Lung (tissue), 12 donors: ENCODE results near the gene GOT1. TPM values are rescaled to one million over a fixed set of nuclear protein-coding genes. Genes with fewer than 3 reads are reported as not detected.

Experiments used
- ATAC-seq: fragments of 200-7000 bp; cut with Tn5 transposase; one replicate; pipeline ENCODE4 v1.9.1; 2020; ENCODE audit warnings: moderate number of reproducible peaks; ENCODE audit not compliant: insufficient read depth, low FRiP score
- DNase-seq, 3 donors: peaks; one replicate each; pipeline ENCODE4 v3.0.0-alpha.2; 2013 to 2017
- H3K27ac ChIP-seq, 2 donors: one replicate each; pipeline ENCODE4 v1.5.1; 2013; ENCODE audit warnings: mild to moderate bottlenecking in 2 of 2, moderate library complexity in 2 of 2, control low read depth in 1 of 2, inconsistent platforms in 1 of 2, low read depth in 1 of 2, low read length in 1 of 2
- H3K27me3 ChIP-seq, 3 donors: one replicate each; pipeline ENCODE4 v1.5.1; 2013; ENCODE audit warnings: low read length in 2 of 3; ENCODE audit not compliant: control insufficient read depth in 3 of 3, insufficient read depth in 3 of 3
- H3K36me3 ChIP-seq, 4 donors: one replicate each; pipeline ENCODE4 v1.5.1; 2013; ENCODE audit warnings: low read length in 4 of 4, mild to moderate bottlenecking in 1 of 4, moderate library complexity in 1 of 4; ENCODE audit not compliant: control insufficient read depth in 4 of 4, insufficient read depth in 4 of 4
- H3K4me1 ChIP-seq, 5 donors: one replicate each; pipeline ENCODE4 v1.5.1; 2013; ENCODE audit warnings: low read length in 5 of 5, mild to moderate bottlenecking in 2 of 5, moderate library complexity in 1 of 5; ENCODE audit not compliant: control insufficient read depth in 5 of 5, insufficient read depth in 5 of 5
- H3K4me3 ChIP-seq: one replicate; pipeline ENCODE4 v1.5.1; 2013; ENCODE audit warnings: mild to moderate bottlenecking, control low read depth, moderate library complexity
- H3K9ac ChIP-seq, 2 donors: one replicate each; pipeline ENCODE4 v1.5.1; 2013; ENCODE audit warnings: low read length in 2 of 2, control low read depth in 1 of 2; ENCODE audit not compliant: insufficient read depth in 1 of 2
- H3K9me3 ChIP-seq, 4 donors: one replicate each; pipeline ENCODE4 v1.5.1; 2013; ENCODE audit warnings: low read length in 3 of 4, mild to moderate bottlenecking in 1 of 4, moderate library complexity in 1 of 4; ENCODE audit not compliant: control insufficient read depth in 4 of 4, insufficient read depth in 3 of 4
- WGBS, 2 donors: extraction: QIAGEN DNeasy Blood & Tissue Kit; methylation state at CpG; one replicate each; pipeline ENCODE4 v1.1.7; 2013; 5-methylcytosine and 5-hydroxymethylcytosine counted together
- polyA plus RNA-seq, 2 donors: library from polyadenylated mRNA; stranded (reverse); fragments of 200-250 nt; gene quantifications; one replicate each; pipeline ENCODE4 v1.2.1, GENCODE V29; 2013
- total RNA-seq, 2 donors: library from RNA; depleted of rRNA in 1 of 2; stranded (reverse); fragments of >200 nt in 1 of 2; gene quantifications; one replicate each; pipeline ENCODE4 v1.2.1, GENCODE V29; 2014 to 2021
- TF ChIP-seq, protein P1 (sequence below): IDR thresholded peaks from 2 replicates; pipeline ENCODE4 v1.5.1; 2012; ENCODE audit warnings: mild to moderate bottlenecking; ENCODE audit errors: control extremely low read depth, extremely low read depth
- donor health status: control.
- donor health status: control.
- donor health status: Bipolar disorder and iron deficiency.
- donor health status: healthy.
- donor health status: DM: yes; HTN: yes; CAD: no.

Gene GOT1
- total and polyA plus RNA-seq, 4 donors, result 14.6 to 35.3 (median 24.0) TPM

- peaks cover 0 to 17% (median 0%) of the 10 kb centered on the region in 5 donors for H3K4me1 ChIP-seq
- no peak for DNase-seq
- no peak overlapping the region for H3K9ac ChIP-seq
- ATAC-seq, result no peak
- H3K4me3 ChIP-seq, result no peak overlapping the region
- no peaks in the 10 kb centered on the region for H3K9me3 ChIP-seq
- 83 to 96% methylated on average over 3 of the region's 3 CpGs for WGBS, 2 donors
- H3K27me3 ChIP-seq, result no peaks in the 10 kb centered on the region
- TF ChIP-seq, protein P1, sequence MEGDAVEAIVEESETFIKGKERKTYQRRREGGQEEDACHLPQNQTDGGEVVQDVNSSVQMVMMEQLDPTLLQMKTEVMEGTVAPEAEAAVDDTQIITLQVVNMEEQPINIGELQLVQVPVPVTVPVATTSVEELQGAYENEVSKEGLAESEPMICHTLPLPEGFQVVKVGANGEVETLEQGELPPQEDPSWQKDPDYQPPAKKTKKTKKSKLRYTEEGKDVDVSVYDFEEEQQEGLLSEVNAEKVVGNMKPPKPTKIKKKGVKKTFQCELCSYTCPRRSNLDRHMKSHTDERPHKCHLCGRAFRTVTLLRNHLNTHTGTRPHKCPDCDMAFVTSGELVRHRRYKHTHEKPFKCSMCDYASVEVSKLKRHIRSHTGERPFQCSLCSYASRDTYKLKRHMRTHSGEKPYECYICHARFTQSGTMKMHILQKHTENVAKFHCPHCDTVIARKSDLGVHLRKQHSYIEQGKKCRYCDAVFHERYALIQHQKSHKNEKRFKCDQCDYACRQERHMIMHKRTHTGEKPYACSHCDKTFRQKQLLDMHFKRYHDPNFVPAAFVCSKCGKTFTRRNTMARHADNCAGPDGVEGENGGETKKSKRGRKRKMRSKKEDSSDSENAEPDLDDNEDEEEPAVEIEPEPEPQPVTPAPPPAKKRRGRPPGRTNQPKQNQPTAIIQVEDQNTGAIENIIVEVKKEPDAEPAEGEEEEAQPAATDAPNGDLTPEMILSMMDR, result no peak
- H3K36me3 ChIP-seq, result peaks cover 14 to 27% (median 23%) of the 10 kb centered on the region in 4 donors
- H3K27ac ChIP-seq, result no peak overlapping the region
Measured at GRCh38 chr10:99421233-99421739, 9.1 kb downstream of the GOT1 start.

DNA sequence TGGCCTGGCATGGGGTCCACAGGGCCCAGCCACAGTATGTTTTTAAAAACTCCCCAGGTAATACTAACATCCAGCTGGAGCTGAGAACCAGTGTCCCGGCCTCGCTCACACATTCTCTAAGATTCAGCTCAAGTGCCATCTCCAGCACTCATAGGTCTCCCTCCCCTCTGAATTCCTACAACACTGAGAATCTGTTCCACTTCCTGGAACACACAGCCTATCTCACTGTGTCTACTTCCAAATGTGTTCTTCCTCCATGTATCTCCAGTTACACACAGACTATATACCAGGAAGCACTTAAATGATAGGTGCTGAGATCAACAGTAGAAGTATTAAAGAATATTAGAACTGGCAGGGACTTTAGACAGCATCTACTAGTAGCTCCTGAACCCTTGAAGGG is 10.7 kb downstream of the GOT1 start:
- Histone ChIP-seq H3K9ac (no peak overlapping the region), H3K9me3 (no peaks in the 10 kb centered on the region), H3K36me3 (peaks cover 6 to 22% (median 18%) of the 10 kb centered on the region in 4 donors), H3K4me1 (peaks cover 0 to 16% (median 0%) of the 10 kb centered on the region in 5 donors), H3K4me3 (no peak overlapping the region), H3K27ac (no peak overlapping the region), H3K27me3 (no peaks in the 10 kb centered on the region)
- no peak for ATAC-seq
- DNase-seq, result no peak
- TF ChIP-seq, protein P1, result no peak
- WGBS, 2 donors, result 94 to 98% methylated on average over 2 of the region's 2 CpGs

DNA sequence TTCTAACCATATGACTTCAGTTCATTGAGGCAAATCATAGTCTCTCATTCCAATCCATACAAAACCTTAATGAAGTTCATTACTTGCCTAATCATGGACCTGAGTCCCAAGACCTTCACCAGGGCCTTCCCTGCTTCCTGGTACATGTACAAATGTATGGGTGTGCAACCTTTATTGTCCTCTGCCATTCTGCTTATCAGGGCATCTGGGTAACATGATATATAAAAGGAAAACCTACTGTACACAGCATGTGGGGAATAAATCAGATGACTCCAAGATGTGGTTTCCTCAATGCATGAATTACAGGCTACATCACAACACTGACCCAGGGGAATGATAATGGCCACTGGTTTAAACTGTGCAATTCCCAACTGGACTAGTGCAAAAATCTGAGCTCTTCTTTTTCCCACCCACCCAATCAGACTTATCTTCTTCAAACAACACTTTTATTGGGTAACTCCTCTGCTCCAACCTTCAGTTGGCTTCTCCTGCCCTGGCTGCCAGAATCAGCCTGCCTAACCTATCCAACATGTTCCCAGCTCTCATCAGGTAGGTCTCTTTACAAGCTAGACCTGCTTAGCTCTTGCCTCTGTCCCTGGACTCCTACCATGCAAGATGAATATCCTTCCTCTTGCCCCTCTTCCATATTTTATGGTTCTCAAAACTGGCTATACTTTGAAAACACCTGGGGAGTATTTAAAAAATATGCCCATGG is 11.4 kb downstream of the GOT1 start:
- Histone ChIP-seq H3K27ac (no peak overlapping the region), H3K9me3 (no peaks in the 10 kb centered on the region), H3K36me3 (peaks cover 6 to 20% (median 16%) of the 10 kb centered on the region in 4 donors), H3K4me1 (peaks cover 0 to 14% (median 0%) of the 10 kb centered on the region in 5 donors), H3K9ac (no peak overlapping the region), H3K4me3 (no peak overlapping the region), H3K27me3 (no peaks in the 10 kb centered on the region)
- no peak for DNase-seq
- no peak for ATAC-seq
- TF ChIP-seq, protein P1, result no peak
